NCI-H146 treated with DMSO at 0.1 percent for 48 hours (cell line): Measurements from ENCODE around the gene LHCGR.
"Not testable (repeated sequence)": the region's sequence is repeated elsewhere in the genome, so short reads cannot be mapped to it uniquely, and the experiment has no call there.

Source experiments
- DNase-seq: peaks from one replicate; lab custom pipeline; 2025; ENCODE audit not compliant: unreplicated experiment; lab: John Stamatoyannopoulos, UW

Gene LHCGR

GRCh38 chr2:48711343-48711742, 44.2 kb downstream of the LHCGR start:
- no peak for DNase-seq

- DNase-seq: no peak
Observed at GRCh38 chr2:48709096-48710034, 46.2 kb downstream of the LHCGR start.

- DNase-seq: no peak
Observed at GRCh38 chr2:48707466-48707865, 48.1 kb downstream of the LHCGR start.

- DNase-seq: not testable (repeated sequence)
Observed at GRCh38 chr2:48703621-48704020, 51.9 kb downstream of the LHCGR start.

- DNase-seq: no peak
Observed at GRCh38 chr2:48699348-48699930, 56.1 kb downstream of the LHCGR start.

- DNase-seq: no peak
Observed at GRCh38 chr2:48696881-48697280, 58.6 kb downstream of the LHCGR start.

- no peak for DNase-seq
Observed at GRCh38 chr2:48695991-48696390, 59.5 kb downstream of the LHCGR start.

- no peak for DNase-seq
Observed at GRCh38 chr2:48694149-48694548, 61.4 kb downstream of the LHCGR start.

- DNase-seq: no peak
Observed at GRCh38 chr2:48693645-48694044, 61.9 kb downstream of the LHCGR start.

- no peak for DNase-seq
Observed at GRCh38 chr2:48693066-48693465, 62.5 kb downstream of the LHCGR start.

GRCh38 chr2:48691935-48692691, 63.4 kb downstream of the LHCGR start:
- no peak for DNase-seq

GRCh38 chr2:48685126-48685525, 70.4 kb downstream of the LHCGR start:
- no peak for DNase-seq

GRCh38 chr2:48677450-48677849, 78.1 kb downstream of the LHCGR start:
- no peak for DNase-seq

GRCh38 chr2:48674933-48675332, 80.6 kb downstream of the LHCGR start:
- no peak for DNase-seq

GRCh38 chr2:48673581-48673980, 81.9 kb downstream of the LHCGR start:
- DNase-seq: no peak

- no peak for DNase-seq
Observed at GRCh38 chr2:48668992-48669391, 86.5 kb downstream of the LHCGR start.

GRCh38 chr2:48651158-48651790, 104.2 kb downstream of the LHCGR start:
- no peak for DNase-seq

GRCh38 chr2:48638261-48638660, 117.3 kb downstream of the LHCGR start:
- DNase-seq: no peak
